Measurements from ENCODE around the gene DNAJB14.

The DNAJB14 gene

DNA sequence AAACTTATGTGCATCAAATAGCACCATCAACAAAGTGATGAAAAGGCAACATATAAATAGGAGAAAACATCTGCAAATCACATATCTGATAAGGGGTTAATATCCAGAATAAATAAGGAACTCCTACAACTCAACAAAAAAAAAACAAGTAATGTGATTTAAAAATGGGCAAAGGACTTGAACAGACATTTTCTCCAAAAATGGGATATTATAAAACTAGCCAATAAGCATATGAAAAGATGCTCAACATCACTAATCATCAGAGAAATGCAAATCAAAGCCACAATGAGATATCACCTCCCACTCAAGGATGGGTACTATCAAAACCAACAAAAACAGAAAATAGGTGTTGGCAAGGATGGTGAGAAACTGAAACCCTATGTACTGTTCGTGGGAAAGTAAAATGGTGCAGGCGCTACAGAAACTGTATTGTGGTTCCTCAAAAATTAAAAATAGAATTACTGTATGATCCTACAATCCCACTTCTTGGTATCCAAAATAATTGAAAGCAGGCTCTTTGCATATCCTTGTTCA is 2.4 kb downstream of the DNAJB14 start:
- no peak for DNase-seq

DNA sequence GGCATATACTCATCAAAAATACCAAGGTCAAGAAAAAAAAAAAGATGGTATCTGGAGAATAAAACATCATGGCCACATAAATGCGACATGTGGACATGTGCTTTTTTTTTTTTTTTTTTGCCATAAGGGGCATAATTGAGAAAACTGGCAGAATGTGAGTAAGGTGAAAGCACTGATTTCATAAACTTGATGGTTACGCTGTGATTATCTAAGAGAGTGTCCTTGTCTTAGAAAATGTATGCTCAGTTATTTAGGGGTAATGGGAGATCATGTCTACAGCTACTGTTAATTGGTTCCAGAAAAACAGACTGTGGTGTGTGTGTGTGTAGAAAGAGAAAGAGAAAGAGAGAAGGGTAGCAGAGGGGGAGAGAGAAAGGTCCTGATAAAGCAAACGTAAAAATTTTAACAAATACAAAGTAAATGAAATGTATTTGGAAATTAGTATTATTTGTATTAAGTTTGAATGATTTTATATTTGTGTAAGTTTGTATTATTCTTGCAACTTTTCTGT is 8.1 kb downstream of the DNAJB14 start:
- DNase-seq = no peak

DNA sequence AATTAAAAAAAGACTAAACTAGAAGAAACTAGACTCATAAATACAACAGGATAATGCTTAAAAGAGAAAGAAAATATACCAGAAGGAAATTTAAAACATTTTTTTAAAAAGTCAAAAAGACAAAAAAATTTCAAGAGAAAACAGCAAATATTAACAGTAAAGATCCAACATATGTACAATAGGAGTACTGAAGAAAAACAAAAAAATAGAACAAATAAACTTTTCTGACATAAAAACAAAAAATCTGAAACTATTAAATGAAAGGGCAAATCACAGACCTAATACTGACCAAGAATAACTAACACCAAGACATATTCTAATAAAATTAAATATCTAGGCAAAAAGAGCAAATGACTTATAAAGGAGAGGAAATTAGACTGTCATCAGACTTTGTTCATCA is 11.5 kb downstream of the DNAJB14 start:
- DNase-seq = no peak

DNA sequence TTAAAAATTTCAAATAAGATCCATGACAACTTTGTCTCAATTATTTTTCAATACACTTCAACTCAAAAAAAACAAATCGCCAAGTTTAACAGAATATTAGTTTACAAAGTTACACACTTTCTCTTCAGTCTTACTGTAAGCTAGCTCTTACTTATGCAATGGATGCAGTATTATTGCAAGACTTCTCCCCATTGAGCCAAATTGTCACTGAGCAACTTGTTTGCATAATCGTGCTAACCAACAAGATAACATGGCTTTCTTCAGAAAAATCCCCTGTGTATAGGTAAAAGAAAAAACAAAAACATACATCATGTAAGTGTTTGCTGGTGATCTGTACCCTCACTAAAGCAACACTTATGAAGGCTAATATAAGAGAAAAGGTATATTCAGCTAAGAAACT is 18.9 kb downstream of the DNAJB14 start:
- DNase-seq = no peak

DNA sequence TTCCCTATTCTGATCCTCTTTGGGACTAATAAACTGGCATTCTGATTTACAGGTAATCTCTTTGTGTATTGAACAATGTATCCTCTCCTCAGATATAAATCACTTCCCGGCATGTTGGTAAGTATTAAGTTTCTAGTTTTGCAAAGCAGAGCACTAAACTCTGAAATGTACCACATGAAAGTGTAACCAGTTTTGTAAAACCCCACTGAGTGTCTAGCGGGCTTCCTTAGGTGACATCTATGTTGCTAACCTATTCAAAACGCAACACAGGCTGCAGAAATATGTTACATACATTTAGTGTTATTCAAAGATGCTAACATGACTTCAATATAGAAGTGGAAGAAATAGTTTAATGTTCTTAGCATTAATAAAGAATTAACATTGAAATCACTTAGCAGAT is 25.2 kb downstream of the DNAJB14 start:
- no peak for DNase-seq

DNA sequence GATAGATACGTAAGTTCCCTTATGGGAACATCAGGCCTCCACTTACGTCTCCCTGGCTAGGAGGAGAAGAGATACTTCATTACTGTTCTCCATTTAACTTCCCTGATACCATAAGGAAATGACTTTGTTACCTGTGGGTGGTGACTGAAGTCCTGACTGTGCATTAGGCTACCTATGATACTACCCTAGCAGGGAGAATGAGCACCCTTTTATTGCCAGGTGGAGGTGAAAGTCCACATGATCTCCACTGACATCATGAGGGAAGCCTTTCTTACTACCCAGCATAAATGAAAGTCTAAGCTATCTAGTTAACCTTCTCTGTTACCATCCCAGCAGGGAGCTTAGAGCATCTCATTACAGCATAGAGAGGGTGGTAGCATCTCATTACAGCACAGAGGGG is 27.8 kb downstream of the DNAJB14 start:
- DNase-seq = no peak

DNA sequence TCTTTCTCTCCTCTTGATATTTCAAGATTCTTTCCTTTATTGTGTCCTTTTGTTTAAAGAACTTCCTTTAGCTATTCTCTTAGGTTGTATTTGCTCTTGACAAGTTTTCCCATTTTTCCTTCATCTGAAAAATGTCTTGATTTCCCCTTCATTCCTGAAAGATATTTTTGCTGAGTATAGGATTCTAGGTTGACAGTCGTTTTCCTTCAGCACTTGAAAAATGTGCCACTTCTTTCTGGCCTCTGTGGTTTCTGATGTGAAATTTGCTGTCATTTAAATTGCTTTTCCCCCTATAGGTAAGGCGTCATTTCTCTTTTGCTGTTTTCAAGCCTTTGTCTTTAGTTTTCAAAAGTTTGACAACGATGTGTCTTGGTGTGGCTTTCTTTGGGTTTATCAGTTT is 28.8 kb downstream of the DNAJB14 start:
- no peak for DNase-seq

DNA sequence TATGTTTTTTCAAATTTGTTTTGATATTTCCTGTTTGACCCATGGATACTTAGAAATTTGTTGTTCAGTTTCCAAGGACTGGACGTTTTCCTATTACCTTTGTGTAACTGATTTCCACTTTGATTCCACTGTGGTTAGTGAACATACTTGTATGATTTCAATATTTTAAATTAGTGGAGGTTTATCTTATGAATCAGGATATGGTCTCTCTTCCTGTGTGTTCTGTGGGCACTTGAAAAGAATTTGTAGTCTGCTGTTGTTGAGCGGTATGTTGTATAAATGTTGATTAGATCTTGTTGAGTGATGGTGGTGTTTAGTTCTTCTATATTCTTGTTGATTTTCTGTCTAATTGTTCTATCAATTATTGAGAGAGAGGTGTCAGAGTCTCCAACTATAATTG is 31.0 kb downstream of the DNAJB14 start:
- DNase-seq = no peak

DNA sequence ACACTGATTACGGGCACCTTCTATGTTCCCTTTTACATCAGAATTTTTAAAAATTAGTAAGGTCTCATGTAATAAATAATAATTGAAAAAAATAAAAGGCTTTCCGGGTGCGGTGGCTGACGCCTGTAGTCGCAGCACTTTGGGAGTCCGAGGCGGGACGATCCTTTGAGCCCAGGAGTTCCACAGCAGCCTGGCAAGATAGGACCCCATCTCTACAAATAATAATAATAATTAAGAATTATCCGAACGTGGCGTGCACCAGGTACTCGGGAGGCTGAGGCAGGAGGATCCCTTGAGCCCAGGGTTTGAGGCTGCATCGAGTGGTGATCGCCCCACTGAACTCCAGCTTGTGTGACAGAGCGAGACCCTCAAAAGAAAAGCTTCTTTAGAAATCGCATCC is 51.4 kb downstream of the DNAJB14 start:
- DNase-seq = no peak

DNA sequence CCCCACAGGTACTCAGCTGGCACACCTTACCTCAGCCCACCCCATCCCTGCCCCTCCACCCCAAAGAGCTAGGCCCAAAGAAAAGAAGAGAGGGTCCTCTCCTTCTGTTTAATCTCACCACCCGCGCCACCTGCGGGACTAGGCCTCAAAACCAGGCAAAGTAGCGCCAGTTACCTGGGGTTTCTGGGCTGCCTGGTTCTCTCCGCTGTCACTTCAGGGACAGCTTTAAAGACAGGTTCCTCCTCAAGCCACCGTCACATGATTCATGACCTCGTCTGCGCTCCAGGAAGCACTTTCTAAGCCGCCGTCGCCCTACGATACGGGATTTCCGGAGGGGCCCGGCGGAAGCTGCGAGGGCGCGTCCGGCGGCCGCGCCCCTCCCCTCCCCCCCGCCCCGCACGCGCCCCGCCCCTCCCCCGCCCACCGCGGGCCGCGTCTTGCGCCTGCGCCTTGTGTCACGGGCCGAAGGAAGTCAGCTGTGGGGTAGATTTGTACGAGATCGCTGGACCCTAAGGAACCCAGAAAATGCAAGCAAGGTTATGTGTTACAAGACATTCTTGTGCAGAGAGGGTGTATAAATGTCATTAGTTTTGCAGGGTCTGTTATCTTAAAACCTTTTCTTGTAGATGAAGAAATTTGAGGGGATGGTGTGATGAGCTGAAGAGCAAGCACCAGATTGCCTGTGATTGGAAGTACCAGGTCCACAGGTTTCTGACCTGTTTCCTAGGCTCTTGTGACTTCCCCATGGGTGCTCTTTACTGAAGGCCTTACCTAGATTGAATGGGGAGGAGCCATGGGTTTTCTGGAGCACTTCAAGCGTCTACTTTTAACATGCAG is 52.0 kb downstream of the DNAJB14 start, which contains the start of gene LAMTOR3:
LAMTOR3 (minus strand) TSS at position 267 of the 837 bp plus-strand sequence. CDS start 464 bp downstream, outside the sequence.
- DNase-seq = peak; percentile 31 to 66

DNA sequence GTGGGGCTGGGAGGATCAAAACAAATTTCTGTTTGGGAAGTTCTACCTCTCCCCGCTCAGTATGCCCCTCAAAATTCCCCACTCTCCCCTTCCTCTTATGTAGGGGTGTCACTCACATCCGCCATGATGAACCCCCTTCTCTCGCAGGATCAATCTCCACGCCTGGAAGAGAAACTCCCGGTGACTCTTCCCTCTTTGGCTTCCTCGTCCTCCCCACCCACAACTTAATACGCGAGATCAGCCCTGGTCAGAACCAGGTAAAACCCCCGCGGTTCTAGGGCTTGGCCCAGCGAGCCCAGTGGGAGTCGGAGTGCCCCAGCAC is 52.6 kb downstream of the DNAJB14 start:
- DNase-seq = no peak

DNA sequence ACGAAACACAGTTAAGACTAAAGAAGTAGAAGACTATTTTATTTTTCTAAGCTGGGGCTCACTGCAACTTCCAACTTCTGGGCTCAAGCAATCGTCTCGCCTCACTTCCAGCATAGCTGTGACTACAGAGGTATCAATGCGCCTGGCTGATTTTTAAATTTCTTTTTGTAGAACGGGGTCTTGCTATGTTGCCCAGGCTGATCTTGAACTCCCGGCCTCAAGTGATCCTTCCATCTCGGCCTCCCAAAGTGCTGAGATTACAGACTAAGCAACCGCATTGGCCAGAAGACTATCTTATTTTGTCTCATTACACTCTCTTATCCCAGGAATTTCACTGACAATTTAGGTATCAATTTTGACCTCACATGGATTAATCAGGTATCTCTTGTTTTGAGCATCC is 53.4 kb downstream of the DNAJB14 start:
- no peak for DNase-seq

DNA sequence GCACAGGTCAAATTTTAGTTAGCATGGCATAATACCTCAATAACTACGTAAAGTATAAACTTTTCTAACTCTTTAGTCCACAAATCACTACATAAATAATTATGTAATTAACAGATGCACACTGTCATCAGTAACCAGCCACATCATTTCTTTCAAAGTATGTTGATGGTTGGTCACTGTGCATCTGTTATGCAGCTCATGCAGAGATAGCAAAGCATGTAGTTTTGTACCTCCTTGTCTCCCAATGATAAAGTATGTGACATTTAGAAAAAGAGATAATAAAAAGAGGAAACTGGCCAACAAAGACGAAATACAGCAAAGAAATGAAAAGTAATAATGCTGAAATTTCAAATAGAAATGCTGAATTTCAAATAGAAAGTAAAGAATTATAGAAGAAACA is 55.1 kb downstream of the DNAJB14 start:
- DNase-seq = no peak

DNA sequence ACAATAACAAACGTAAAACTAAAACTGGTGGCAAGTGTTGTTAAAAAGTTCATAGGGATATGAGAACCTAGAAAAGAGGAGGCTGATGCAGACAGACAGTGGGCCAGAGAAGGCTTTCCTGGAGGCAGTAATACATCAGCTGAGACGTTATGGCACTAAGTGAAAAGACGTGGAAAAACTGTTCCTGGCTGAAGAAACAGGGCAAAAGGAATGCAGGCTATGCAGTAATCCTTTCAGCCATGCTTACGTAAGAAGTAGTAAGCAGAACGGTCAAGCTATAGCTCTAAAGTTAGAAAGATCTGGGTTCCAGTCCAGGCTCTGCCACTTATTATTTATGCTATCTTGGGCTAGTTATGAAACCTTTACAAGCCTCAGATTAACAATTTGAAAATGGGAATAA is 58.6 kb downstream of the DNAJB14 start:
- DNase-seq = no peak

DNA sequence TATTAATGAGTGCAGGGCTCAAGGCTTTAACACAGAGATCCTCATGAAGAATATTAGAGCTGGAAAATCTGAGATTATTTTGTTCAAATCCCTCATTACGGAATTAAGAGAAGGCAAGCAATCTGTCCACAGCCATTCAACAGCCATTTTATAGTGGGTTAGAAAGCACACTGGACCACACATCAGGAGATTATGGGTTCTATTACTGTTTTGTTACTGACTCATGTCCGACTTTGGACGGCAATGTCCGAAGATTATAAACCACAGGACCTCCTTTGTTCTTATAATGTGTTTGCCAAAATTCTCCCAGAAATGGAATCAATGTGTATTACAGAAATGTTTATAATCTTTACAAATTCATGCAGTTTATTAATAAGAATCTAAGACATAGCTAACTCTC is 60.3 kb downstream of the DNAJB14 start:
- no peak for DNase-seq

DNA sequence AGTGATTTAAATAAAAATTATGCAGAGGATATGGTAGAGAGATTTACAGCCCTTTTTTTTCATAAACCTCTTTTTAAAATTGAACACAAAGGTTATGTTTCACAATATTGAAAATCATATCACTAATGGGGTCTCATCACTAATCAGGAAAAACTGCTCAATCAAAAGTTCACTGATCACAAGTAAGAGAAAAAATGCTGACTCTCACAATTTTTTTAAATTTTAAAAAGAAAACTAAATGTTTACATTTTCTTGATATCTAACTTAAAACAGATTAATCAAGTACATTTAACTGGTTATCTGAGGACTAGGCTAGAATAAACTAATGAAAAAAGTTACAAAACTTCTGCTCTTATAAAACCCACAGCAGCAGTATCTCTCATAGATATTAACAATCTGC is 60.7 kb downstream of the DNAJB14 start:
- DNase-seq = no peak

DNA sequence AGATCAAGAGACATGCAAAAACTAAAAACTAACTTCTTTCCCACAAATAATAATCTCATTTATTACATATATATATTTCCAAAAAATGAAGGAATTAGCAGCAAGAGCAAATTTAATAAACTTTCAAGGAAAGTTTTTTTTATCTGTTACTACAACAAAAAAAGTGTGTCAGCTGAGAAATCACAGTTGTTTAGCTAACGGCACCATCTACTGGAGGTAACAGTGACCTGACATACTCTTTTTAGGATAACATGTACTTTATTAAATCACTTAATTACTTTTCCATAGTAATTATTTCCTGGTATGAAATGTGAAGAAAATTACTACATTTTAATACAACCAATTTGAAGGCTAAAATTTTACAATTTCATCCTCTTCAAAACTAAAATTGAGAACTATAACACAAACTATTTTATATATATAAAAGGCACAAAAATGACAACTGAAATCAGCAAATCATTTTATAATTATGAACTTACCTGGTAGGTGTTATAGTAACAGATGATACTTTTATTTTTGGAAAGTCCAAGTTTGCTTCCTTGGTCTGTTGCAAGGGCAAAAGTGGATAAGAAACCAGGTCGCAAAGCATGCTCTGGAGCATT is 61.3 kb downstream of the DNAJB14 start:
- DNase-seq = peak in 1 of 2 experiments; percentile 23

DNA sequence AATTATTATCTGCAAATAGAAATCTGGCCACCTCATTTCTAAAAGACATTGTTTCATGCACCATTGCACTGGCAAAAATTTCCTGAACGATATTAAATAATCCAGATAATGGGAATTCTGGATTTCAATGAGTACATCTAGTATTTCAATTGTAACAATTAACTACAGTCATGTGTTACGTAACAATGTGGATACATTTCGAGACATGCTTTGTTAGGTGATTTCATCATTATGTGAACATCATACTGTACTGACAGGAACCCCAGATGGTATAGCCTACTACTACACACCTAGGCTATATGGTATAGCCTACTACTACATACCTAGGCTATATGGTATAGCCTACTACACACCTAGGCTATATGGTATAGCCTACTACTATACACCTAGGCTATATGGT is 67.0 kb downstream of the DNAJB14 start:
- DNase-seq = no peak

DNA sequence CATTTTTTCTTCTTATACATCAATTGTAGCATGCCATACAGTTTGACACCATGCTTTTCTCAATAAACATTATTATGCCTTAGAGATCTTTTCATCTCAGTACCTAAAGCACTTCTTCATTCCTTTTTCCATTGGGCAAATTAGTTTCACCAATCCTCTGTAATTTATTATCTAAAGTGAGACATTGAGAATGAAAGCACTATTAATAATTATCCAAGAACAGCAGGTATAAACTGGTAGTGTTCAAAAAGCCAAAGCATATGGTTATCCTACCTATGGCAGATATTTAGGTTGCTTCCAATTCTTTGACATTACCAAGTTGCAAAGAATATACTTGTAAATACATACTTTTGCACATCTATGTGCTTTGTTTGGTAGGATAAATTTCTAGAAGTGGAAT is 67.8 kb downstream of the DNAJB14 start:
- DNase-seq = no peak

DNA sequence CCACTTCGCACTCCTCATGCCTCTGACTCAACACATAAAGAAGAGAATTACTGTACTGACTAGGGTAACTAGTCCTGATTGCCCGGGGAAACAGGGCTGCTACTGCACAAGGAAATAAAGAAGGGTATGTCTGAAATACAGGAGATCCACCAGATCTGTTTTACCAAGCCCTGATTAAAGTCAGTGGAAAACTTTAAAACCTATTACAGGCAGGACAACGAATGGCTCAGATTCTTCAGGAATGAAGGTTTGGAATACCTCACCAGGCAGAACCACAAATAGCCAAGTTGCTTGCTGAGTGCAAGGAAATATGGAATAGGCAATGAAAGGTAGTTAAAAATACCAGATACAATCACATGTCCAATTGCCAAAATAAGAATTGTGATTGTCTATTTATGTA is 69.5 kb downstream of the DNAJB14 start:
- DNase-seq = no peak

DNA sequence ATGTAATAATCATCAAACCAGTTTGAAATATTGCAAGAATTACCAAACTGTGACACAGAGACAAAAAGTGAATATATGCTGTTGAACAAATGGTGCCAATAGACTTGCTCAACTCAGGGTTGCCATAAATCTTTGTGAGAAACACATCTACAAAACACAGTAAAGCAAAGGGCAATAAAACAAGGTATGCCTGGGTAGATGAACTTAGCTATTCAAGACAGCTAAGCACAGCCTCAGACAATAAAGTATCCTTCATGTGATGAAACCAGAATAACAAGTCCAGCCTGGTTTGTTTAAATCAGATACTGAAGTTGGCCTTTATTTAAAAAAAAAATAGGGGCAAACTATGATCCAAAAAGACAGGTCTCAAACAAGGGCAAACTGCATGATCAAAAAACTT is 71.3 kb downstream of the DNAJB14 start:
- no peak for DNase-seq

DNA sequence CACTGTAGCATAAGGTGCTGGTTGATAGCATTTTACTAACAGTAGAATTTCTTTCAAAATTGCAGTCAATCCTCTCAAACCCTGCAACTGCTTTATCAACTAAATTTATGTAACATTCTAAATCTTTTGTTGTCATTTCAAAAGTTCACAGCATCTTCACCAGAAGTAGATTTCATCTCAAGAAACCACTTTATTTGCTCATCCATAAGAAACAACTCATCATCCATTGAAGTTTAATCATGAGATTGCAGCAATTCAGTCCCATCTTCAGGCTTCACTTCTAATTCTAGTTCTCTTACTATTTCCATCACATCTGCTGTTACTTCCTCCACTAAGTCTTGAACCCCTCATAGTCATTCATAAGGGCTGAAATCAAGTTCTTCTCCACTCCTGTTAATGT is 73.8 kb downstream of the DNAJB14 start:
- DNase-seq = no peak

DNA sequence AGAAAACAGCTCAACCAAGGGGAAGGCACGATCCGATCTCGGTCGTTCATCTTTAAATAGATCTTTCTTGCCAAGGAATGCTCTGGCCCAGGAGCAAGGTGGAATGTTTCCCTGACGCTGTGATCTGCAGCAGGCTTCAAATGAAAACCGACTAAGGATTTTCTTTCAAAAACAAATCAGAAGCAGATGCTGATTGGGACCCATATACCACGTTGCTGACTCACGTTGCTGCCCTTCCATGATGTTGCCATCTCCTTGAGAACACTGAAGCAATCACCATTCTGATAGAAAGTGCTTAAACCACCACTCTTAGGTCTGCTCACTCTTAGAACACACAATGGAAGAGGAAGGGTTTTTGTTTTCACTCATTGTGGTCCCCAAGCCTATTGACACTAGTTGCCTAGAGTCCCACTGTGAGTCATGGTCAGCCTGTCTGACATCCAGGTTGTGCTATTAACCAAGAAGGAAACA is 78.3 kb downstream of the DNAJB14 start:
- no peak for DNase-seq

DNA sequence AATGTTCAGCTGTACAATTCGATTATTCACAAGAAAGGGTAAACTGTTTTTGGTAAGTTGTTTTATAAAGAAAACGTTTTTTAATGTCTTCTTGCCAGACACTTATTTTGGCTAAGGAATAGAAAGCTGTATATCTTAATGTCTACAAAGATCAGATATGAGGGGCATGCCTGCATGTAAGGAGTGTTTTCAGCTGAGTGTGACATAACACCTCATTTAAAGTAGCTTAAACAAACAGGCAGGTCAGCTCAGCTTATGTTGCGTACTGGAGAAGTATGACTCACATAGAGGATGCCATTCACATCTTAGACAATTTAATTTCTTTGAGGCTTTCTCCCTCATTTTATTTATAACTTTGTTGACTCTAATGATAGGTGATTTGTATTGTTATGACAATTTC is 82.6 kb downstream of the DNAJB14 start:
- no peak for DNase-seq

Measured in SW 1271 (cell line).